ENCODE data around the gene SMCR8.
"Not testable (repeated sequence)": the region's sequence is repeated elsewhere in the genome, so short reads cannot be mapped to it uniquely, and the experiment has no call there.

SMCR8 gene

DNA sequence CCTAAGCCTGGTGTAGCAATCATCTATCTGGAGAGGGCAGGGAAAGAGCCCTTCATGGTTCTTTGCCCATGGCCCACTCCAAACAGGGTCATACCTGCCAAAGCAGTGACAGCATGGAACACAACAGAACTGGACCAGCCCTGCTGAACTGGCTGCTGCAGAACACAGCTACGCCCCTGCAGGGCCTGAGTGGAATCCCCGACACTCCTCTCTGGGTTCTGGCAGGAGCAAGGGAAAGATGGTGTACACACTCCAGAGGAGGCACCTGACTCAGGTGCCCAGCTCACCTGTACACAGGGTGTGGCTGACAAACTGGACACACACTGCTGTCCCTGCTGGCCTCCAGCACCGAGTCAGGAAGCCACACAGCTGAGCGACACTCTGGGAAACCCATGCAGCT lies 34.8 kb upstream of the SMCR8 start:
- TF ChIP-seq CTCF (IDR thresholded peaks at IDR 0.05; ENCODE audit: insufficient read depth, missing control alignments), result no peak
- DNase-seq (ENCODE audit: insufficient read length, low spot score) (no peak), FAIRE-seq (no peak)

GRCh38 chr17:18280766-18281371 lies 34.2 kb upstream of the SMCR8 start:
- FAIRE-seq (no peak), DNase-seq (ENCODE audit: insufficient read length, low spot score) (no peak)
- TF ChIP-seq CTCF (IDR thresholded peaks at IDR 0.05; ENCODE audit: insufficient read depth, missing control alignments), result no peak

GRCh38 chr17:18281788-18282187 lies 33.3 kb upstream of the SMCR8 start:
- no peak for TF ChIP-seq CTCF (IDR thresholded peaks at IDR 0.05; ENCODE audit: insufficient read depth, missing control alignments)
- no peak for FAIRE-seq

GRCh38 chr17:18285296-18285695 lies 29.8 kb upstream of the SMCR8 start:
- DNase-seq (ENCODE audit: insufficient read length, low spot score) (no peak), FAIRE-seq (no peak)
- no peak for TF ChIP-seq CTCF (IDR thresholded peaks at IDR 0.05; ENCODE audit: insufficient read depth, missing control alignments)

More at GRCh38 chr17:18281788-18282187, 33.3 kb upstream of the SMCR8 start:
- no peak for DNase-seq (ENCODE audit: insufficient read length, low spot score)

GRCh38 chr17:18291718-18292540 lies 23.2 kb upstream of the SMCR8 start:
- no peak for TF ChIP-seq CTCF (IDR thresholded peaks at IDR 0.05; ENCODE audit: insufficient read depth, missing control alignments)
- no peak for FAIRE-seq
- no peak for DNase-seq (ENCODE audit: insufficient read length, low spot score)

- not testable (repeated sequence) for FAIRE-seq; DNase-seq (ENCODE audit: insufficient read length, low spot score)
Measured at GRCh38 chr17:18298061-18298460, 17.0 kb upstream of the SMCR8 start.

GRCh38 chr17:18300725-18301480 lies 14.2 kb upstream of the SMCR8 start:
- FAIRE-seq, result no peak
- no peak for TF ChIP-seq CTCF (IDR thresholded peaks at IDR 0.05; ENCODE audit: insufficient read depth, missing control alignments)
- DNase-seq (ENCODE audit: insufficient read length, low spot score), result no peak

DNA sequence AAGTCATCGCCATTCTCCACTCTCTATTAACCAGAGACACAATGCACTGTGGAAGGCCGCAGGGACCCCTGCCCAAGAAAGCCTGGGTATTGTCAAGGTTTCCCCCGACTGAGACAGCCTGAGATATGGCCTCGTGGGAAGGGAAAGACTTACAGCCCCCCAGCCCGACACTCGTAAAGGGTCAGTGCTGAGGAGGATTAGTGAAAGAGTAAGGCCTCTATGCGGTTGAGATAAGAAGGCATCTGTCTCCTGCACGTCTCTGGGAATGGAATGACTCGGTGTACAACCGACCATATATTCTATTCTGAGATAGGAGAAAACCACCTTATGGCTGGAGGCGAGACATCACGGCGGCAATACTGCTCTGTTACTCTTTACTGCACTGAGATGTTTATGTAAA lies 11.9 kb upstream of the SMCR8 start:
- not testable (repeated sequence) for DNase-seq (ENCODE audit: insufficient read length, low spot score); FAIRE-seq

All from D721Med (cell line).